HepG2 (cell line): ENCODE data around the gene BICDL2. TPM values are rescaled to one million over a fixed set of nuclear protein-coding genes. Genes with fewer than 3 reads are reported as not detected.

Source experiments
- ATAC-seq: fragments of 200-7000 bp; cut with Tn5 transposase; 3 replicates; pipeline ENCODE4 v1.9.1; 2020; ENCODE audit warnings: mild to moderate bottlenecking, moderate library complexity
- Bru-seq: library from RNA; stranded (reverse); fragments of 400-500 nt; gene quantifications from one replicate; lab custom pipeline; 2021; lab: Mats Ljungman, UMichigan
- BruChase-seq, 2 experiments: library from RNA; stranded (reverse); fragments of 400-500 nt; gene quantifications; one replicate each; lab custom pipeline; 2021; lab: Mats Ljungman, UMichigan
- BruUV-seq: library from RNA; stranded (reverse); fragments of 400-500 nt; replicated peaks from 2 replicates; lab custom pipeline; 2021; lab: Mats Ljungman, UMichigan
- CTCF ChIA-PET: fragments of 300-600 bp; formaldehyde crosslinking; extraction: SDS; loops from one replicate; lab custom pipeline; 2021; ENCODE audit warnings: low total read pairs, inconsistent platforms, low intra/inter-chr PET ratio; lab: Yijun Ruan, JAX
- POLR2A ChIA-PET: fragments of 350-600 bp; sonication (Branson Sonifier 250); formaldehyde crosslinking; loops from one replicate; lab custom pipeline; 2020; ENCODE audit warnings: antibody characterized with exemption, inconsistent platforms; lab: Yijun Ruan, JAX
- DNase-seq: peaks from one replicate; pipeline ENCODE4 v3.0.0-alpha.2; 2015; ENCODE audit warnings: low spot score
- FAIRE-seq: peaks from 3 replicates; lab custom pipeline; 2011; peaks lifted over from hg19 to GRCh38; lab: Jason Lieb, UNC
- H2AFZ ChIP-seq: one replicate; pipeline ENCODE4 v1.6.1; 2011; ENCODE audit warnings: low read length, inconsistent platforms
- H3K27ac ChIP-seq: fragments of 300-600 bp; 3 replicates; pipeline ENCODE4 v1.8.0; 2011; ENCODE audit warnings: mixed run types, mild to moderate bottlenecking, mixed read lengths, low read length, inconsistent platforms; ENCODE audit not compliant: insufficient read depth; ENCODE audit errors: extremely low read length
- H3K27me3 ChIP-seq, 2 experiments: fragments of 200-600 bp in 1 of 2; 2 replicates in 1 of 2; 3 replicates in 1 of 2; pipeline versions ENCODE4 v1.6.0 to v1.8.0; 2011; ENCODE audit warnings: low read length in 2 of 2, mild to moderate bottlenecking in 2 of 2, moderate library complexity in 2 of 2, inconsistent platforms in 1 of 2; ENCODE audit not compliant: insufficient read depth in 2 of 2, control insufficient read depth in 1 of 2
- H3K36me3 ChIP-seq, 2 experiments: fragments of 200-600 bp in 1 of 2; replicated peaks in 1 of 2; 2 replicates in 1 of 2; 3 replicates in 1 of 2; pipeline versions ENCODE4 v1.5.1 to v1.8.0; 2011; ENCODE audit warnings: low read length in 2 of 2, inconsistent platforms in 1 of 2; ENCODE audit not compliant: insufficient read depth in 2 of 2, control insufficient read depth in 1 of 2
- H3K4me1 ChIP-seq: 2 replicates; pipeline ENCODE4 v1.5.1; 2012; ENCODE audit warnings: low read length, inconsistent platforms; ENCODE audit not compliant: insufficient read depth
- H3K4me2 ChIP-seq: 2 replicates; pipeline ENCODE4 v1.6.0; 2011; ENCODE audit warnings: low read depth, low read length, inconsistent platforms
- H3K4me3 ChIP-seq, 3 experiments: fragments of 200-600 bp in 1 of 3; sonication (generic), shearing (Covaris generic) in 1 of 3; replicated peaks in 1 of 3; 2 replicates each; pipeline ENCODE4 v1.5.1; 2011 to 2016; ENCODE audit warnings: low read length in 3 of 3, inconsistent platforms in 2 of 3, low read depth in 2 of 3, mild to moderate bottlenecking in 2 of 3, control low read depth in 1 of 3, mixed read lengths in 1 of 3; ENCODE audit not compliant: insufficient read depth in 1 of 3
- H3K79me2 ChIP-seq: one replicate; pipeline ENCODE4 v1.6.1; 2011; ENCODE audit warnings: low read length, inconsistent platforms; ENCODE audit not compliant: insufficient read depth
- H3K9ac ChIP-seq: 2 replicates; pipeline ENCODE4 v1.6.0; 2011; ENCODE audit warnings: mild to moderate bottlenecking, low read depth, low read length, inconsistent platforms; ENCODE audit not compliant: insufficient read depth
- H3K9me3 ChIP-seq: 2 replicates; pipeline ENCODE4 v1.5.1; 2012; ENCODE audit warnings: mild to moderate bottlenecking, low read length
- H4K20me1 ChIP-seq: 2 replicates; pipeline ENCODE4 v1.6.0; 2011; ENCODE audit warnings: inconsistent platforms, mild to moderate bottlenecking, low read length, moderate library complexity; ENCODE audit not compliant: insufficient read depth
- MTF2 ChIP-seq: sonication (generic); formaldehyde crosslinking; IDR thresholded peaks from 2 replicates; pipeline ENCODE4 v1.5.0; 2020; ENCODE audit warnings: missing genetic modification reagents, borderline replicate concordance
- WGBS: methylation state at CpG from one replicate; pipeline ENCODE4 v1.1.6; 2017; ENCODE audit warnings: low lambda C conversion rate; 5-methylcytosine and 5-hydroxymethylcytosine counted together
- in situ Hi-C: cut with HindIII; loops from 2 replicates; pipeline ENCODE4 v1.10.0; 2017; ENCODE audit warnings: low pct_unique_long_range_greater_than_20kb; ENCODE audit not compliant: extremely low pct_ligation_motif_present
- intact Hi-C: fragments of 100-400 bp; cut with micrococcal nuclease; formaldehyde crosslinking; loops from one replicate; pipeline ENCODE4 v1.10.0; 2022; ENCODE audit not compliant: unreplicated experiment
- long read RNA-seq, 2 experiments: library from RNA in 1 of 2; library from polyadenylated mRNA in 1 of 2; stranded (forward) in 1 of 2; unstranded in 1 of 2; transcript quantifications; one replicate each; pipeline ENCODE4 v2.0.0, GENCODE V29; 2019 to 2022
- polyA minus RNA-seq, 3 experiments: library from RNA; depleted of rRNA, polyadenylated mRNA; stranded (reverse); fragments of >200 nt; gene quantifications; 2 replicates each; pipeline ENCODE4 v1.2.3, GENCODE V29; 2011; ENCODE audit warnings: low replicate concordance in 1 of 3
- polyA plus RNA-seq, 8 experiments: library from polyadenylated mRNA; depleted of rRNA in 3 of 8; stranded (reverse) in 7 of 8; unstranded in 1 of 8; fragments of >200 nt; fragmentation: Illumina TruSeq in 4 of 8; extraction: Trizol in 4 of 8; gene quantifications; 2 replicates each; pipeline versions ENCODE4 v1.2.1 to v1.2.3, GENCODE V29; 2011 to 2016; ENCODE audit warnings: low read depth in 4 of 8, missing spikeins in 1 of 8, mixed read lengths in 1 of 8; ENCODE audit not compliant: insufficient read depth in 1 of 8
- total RNA-seq, 5 experiments: library from RNA; depleted of rRNA; stranded (reverse); fragments of >200 nt; fragmentation: Illumina TruSeq; extraction: Trizol; gene quantifications; 2 replicates each; pipeline ENCODE4 v1.2.3, GENCODE V29; 2016; ENCODE audit warnings: low read depth in 1 of 5
- TF ChIP-seq, protein P1 (sequence below): IDR thresholded peaks from 2 replicates; pipeline ENCODE4 v1.6.1; 2016; ENCODE audit warnings: missing compliant biosample characterization, missing genetic modification reagents, borderline replicate concordance

The BICDL2 gene, protein sequence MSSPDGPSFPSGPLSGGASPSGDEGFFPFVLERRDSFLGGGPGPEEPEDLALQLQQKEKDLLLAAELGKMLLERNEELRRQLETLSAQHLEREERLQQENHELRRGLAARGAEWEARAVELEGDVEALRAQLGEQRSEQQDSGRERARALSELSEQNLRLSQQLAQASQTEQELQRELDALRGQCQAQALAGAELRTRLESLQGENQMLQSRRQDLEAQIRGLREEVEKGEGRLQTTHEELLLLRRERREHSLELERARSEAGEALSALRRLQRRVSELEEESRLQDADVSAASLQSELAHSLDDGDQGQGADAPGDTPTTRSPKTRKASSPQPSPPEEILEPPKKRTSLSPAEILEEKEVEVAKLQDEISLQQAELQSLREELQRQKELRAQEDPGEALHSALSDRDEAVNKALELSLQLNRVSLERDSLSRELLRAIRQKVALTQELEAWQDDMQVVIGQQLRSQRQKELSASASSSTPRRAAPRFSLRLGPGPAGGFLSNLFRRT
- total RNA-seq (2016; rRNA removed; fragmentation: Illumina TruSeq; extraction: Trizol), result not detected in 2 replicates
- total RNA-seq (2016; cell fraction: cytosol; rRNA removed; fragmentation: Illumina TruSeq; extraction: Trizol; ENCODE audit: low read depth), result not detected in 2 replicates
- not detected in 2 replicates for total RNA-seq (2016; cell fraction: insoluble cytoplasmic fraction; rRNA removed; fragmentation: Illumina TruSeq; extraction: Trizol)
- total RNA-seq (2016; cell fraction: membrane; rRNA removed; fragmentation: Illumina TruSeq; extraction: Trizol), result not detected in 2 replicates
- total RNA-seq (2016; cell fraction: nucleus; rRNA removed; fragmentation: Illumina TruSeq; extraction: Trizol), result not detected in 2 replicates
- 0.12 and 0.18 TPM in 2 replicates for polyA plus RNA-seq (2011; rRNA removed)
- polyA plus RNA-seq (2011; cell fraction: cytosol; rRNA removed), result 0.10 and 0.28 TPM in 2 replicates
- polyA plus RNA-seq (2011; cell fraction: nucleus; rRNA removed), result 0.26 and 0.31 TPM in 2 replicates
- polyA plus RNA-seq (2012), result 0.12 TPM in 1 of 2 replicates, not detected in the other
- polyA plus RNA-seq (2016; cell fraction: cytosol; fragmentation: Illumina TruSeq; extraction: Trizol; ENCODE audit: low read depth), result not detected in 2 replicates
- not detected in 2 replicates for polyA plus RNA-seq (2016; cell fraction: insoluble cytoplasmic fraction; fragmentation: Illumina TruSeq; extraction: Trizol; ENCODE audit: low read depth)
- not detected in 2 replicates for polyA plus RNA-seq (2016; cell fraction: membrane; fragmentation: Illumina TruSeq; extraction: Trizol; ENCODE audit: low read depth)
- polyA plus RNA-seq (2016; cell fraction: nucleus; fragmentation: Illumina TruSeq; extraction: Trizol; ENCODE audit: insufficient read depth, low read depth), result not detected in 2 replicates
- polyA minus RNA-seq (2011; rRNA and poly(A)+ RNA removed; ENCODE audit: low replicate concordance), result 0.12 TPM in 1 of 2 replicates, not detected in the other
- not detected in 2 replicates for polyA minus RNA-seq (2011; cell fraction: cytosol; rRNA and poly(A)+ RNA removed)
- not detected in 2 replicates for polyA minus RNA-seq (2011; cell fraction: nucleus; rRNA and poly(A)+ RNA removed)
- Bru-seq, nascent RNA, result percentile 10 among the genes with signal in this experiment
- not detected for BruChase-seq, experiment 1, labeled RNA remaining after a 6-hour chase
- not detected for BruChase-seq, experiment 2, labeled RNA remaining after a 2-hour chase
- long read RNA-seq, experiment 1, result 0 reads
- long read RNA-seq, experiment 2, result 0 reads

DNA sequence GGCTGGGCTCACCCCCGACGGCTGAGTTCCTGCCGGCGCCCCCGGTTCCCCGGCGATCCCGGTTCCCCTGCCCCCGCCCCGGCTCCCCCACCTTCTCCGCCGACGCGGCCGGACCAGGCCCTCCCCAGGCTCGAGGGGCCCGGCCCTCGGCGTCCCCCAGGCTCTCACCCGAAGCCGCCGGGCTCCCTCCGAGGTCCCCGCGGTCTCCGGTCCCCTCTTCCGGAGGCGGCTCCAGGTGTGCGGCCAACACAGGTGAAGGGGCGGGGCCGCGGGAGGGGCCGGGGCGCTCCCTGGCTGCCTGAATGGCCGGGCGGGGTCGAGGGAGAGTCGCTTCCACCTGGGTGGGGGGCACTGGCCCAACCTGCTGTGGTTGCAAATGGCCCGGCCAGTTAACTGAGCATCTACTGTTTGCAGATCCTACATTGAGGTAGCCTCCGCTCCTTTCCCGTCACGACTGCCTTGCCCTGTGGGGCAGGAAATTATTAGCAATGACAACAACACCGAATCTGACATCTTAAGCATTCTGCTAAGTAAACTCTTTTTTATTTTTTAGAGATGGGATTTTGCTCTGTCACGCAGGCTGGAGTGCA, at the start of gene BICDL2:
BICDL2 (minus strand) TSS at position 219 of the 590 bp plus-strand sequence. CDS start 1,448 bp downstream, outside the sequence.
- intact Hi-C loops (no loop called here), in situ Hi-C loops (no loop called here)
- ATAC-seq (no peak), FAIRE-seq (no peak), DNase-seq (no peak)
- CTCF ChIA-PET, result no interaction called here
- no peaks in the 10 kb centered on the region for H4K20me1 ChIP-seq
- H3K9me3 ChIP-seq, result no peaks in the 10 kb centered on the region
- no peak within 1 kb of the TSS for H2AFZ ChIP-seq
- 28% methylated on average over 6 of the region's 44 CpGs for WGBS
- no peaks in the 10 kb centered on the region for H3K36me3 ChIP-seq
- 0 out of 2 replicates have a peak within 1 kb of the TSS, but pooled peaks have one; percentile 34 for H3K9ac ChIP-seq
- H3K27ac ChIP-seq, result no peak within 1 kb of the TSS
- H3K4me1 ChIP-seq, result peaks cover 22% of the 10 kb centered on the region
- BruUV-seq, result no TSS peak
- POLR2A ChIA-PET, result no interaction called here
- H3K79me2 ChIP-seq, result no peaks in the 10 kb centered on the region
- peak within 1 kb of the TSS in 1 of 3 experiments; percentile 58; a peak in 1 of 6 replicates for H3K4me3 ChIP-seq
- TF ChIP-seq, protein P1, sequence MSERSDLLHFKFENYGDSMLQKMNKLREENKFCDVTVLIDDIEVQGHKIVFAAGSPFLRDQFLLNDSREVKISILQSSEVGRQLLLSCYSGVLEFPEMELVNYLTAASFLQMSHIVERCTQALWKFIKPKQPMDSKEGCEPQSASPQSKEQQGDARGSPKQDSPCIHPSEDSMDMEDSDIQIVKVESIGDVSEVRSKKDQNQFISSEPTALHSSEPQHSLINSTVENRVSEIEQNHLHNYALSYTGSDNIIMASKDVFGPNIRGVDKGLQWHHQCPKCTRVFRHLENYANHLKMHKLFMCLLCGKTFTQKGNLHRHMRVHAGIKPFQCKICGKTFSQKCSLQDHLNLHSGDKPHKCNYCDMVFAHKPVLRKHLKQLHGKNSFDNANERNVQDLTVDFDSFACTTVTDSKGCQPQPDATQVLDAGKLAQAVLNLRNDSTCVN (CRISPR knock-in tag), result no peak
- 0 out of 2 replicates have a peak, but pooled peaks have one; percentile 21 for TF ChIP-seq MTF2 (CRISPR knock-in tag)
- TF ChIP-seq, all 625 proteins: peak for 1
- Histone ChIP-seq H3K4me2 (peak within 1 kb of the TSS; percentile 39), H3K27me3 (peaks cover 16 to 80% of the 10 kb centered on the region in 2 experiments)
